Activated CD4-positive, alpha-beta T cell treated with anti-CD3 and anti-CD28 coated beads, Interleukin-2, amount 50 U/mL, for 48 hours (primary cell): ENCODE measurements around the gene ST8SIA6.
A peak's percentile ranks its signal among the peaks of the same experiment; 100 is the strongest.

Source experiments
- DNase-seq, 2 experiments: peaks; one replicate each; pipeline ENCODE4 v3.0.0-alpha.2; 2020

ST8SIA6 gene

GRCh38 chr10:17383801-17384555, 70.4 kb downstream of the ST8SIA6 start:
- DNase-seq: no peak

- DNase-seq: no peak
Observed at GRCh38 chr10:17381502-17382142, 72.8 kb downstream of the ST8SIA6 start.

GRCh38 chr10:17380888-17381287, 73.5 kb downstream of the ST8SIA6 start:
- no peak for DNase-seq

GRCh38 chr10:17380016-17380415, 74.4 kb downstream of the ST8SIA6 start:
- no peak for DNase-seq

GRCh38 chr10:17379151-17379690, 75.2 kb downstream of the ST8SIA6 start:
- no peak for DNase-seq

GRCh38 chr10:17375936-17376584, 78.3 kb downstream of the ST8SIA6 start:
- DNase-seq: peak; percentile 49 to 62

GRCh38 chr10:17368708-17369272, 85.6 kb downstream of the ST8SIA6 start:
- DNase-seq: no peak

GRCh38 chr10:17366705-17367104, 87.7 kb downstream of the ST8SIA6 start:
- no peak for DNase-seq

- no peak for DNase-seq
Observed at GRCh38 chr10:17365402-17365801, 89.0 kb downstream of the ST8SIA6 start.

GRCh38 chr10:17358461-17358860, 95.9 kb downstream of the ST8SIA6 start:
- no peak for DNase-seq

GRCh38 chr10:17357781-17358180, 96.6 kb downstream of the ST8SIA6 start:
- no peak for DNase-seq

- no peak for DNase-seq
Observed at GRCh38 chr10:17356820-17357219, 97.6 kb downstream of the ST8SIA6 start.

GRCh38 chr10:17354781-17355180, 99.6 kb downstream of the ST8SIA6 start:
- DNase-seq: no peak

GRCh38 chr10:17353568-17354300, 100.7 kb downstream of the ST8SIA6 start:
- no peak for DNase-seq

- no peak for DNase-seq
Observed at GRCh38 chr10:17352583-17352982, 101.8 kb downstream of the ST8SIA6 start.

- DNase-seq: no peak
Observed at GRCh38 chr10:17351506-17351905, 102.9 kb downstream of the ST8SIA6 start.

- no peak for DNase-seq
Observed at GRCh38 chr10:17349717-17350116, 104.7 kb downstream of the ST8SIA6 start.

- DNase-seq: no peak
Observed at GRCh38 chr10:17348501-17349349, 105.7 kb downstream of the ST8SIA6 start.

- DNase-seq: no peak
Observed at GRCh38 chr10:17348011-17348500, 106.3 kb downstream of the ST8SIA6 start.

GRCh38 chr10:17344206-17344605, 110.2 kb downstream of the ST8SIA6 start:
- DNase-seq: no peak

- DNase-seq: no peak
Observed at GRCh38 chr10:17343118-17343517, 111.3 kb downstream of the ST8SIA6 start.
